Subcutaneous abdominal adipose tissue (tissue), 5 donors: ENCODE measurements around the gene CBLIF.
"Not testable (repeated sequence)": the region's sequence is repeated elsewhere in the genome, so short reads cannot be mapped to it uniquely, and the experiment has no call there.

ENCODE experiments used
- H3K27ac ChIP-seq: one replicate; pipeline ENCODE4 v1.7.0; 2013; ENCODE audit warnings: low read depth, mild to moderate bottlenecking, inconsistent platforms, low read length, moderate library complexity
- H3K27me3 ChIP-seq, 5 donors: one replicate each; pipeline ENCODE4 v1.7.0; 2013; ENCODE audit warnings: low read length in 5 of 5, inconsistent platforms in 1 of 5; ENCODE audit not compliant: control insufficient read depth in 5 of 5, insufficient read depth in 4 of 5
- H3K36me3 ChIP-seq, 5 donors: one replicate each; pipeline ENCODE4 v1.7.0; 2013; ENCODE audit warnings: low read length in 5 of 5; ENCODE audit not compliant: control insufficient read depth in 5 of 5, insufficient read depth in 5 of 5
- H3K4me1 ChIP-seq, 5 donors: one replicate each; pipeline ENCODE4 v1.7.0; 2013; ENCODE audit warnings: low read length in 5 of 5, mild to moderate bottlenecking in 3 of 5, moderate library complexity in 1 of 5; ENCODE audit not compliant: control insufficient read depth in 5 of 5, insufficient read depth in 5 of 5
- H3K4me3 ChIP-seq, 5 donors: one replicate each; pipeline ENCODE4 v1.7.0; 2013; ENCODE audit warnings: low read length in 5 of 5, low read depth in 1 of 5
- H3K9ac ChIP-seq, 5 donors: one replicate each; pipeline ENCODE4 v1.7.0; 2013; ENCODE audit warnings: low read length in 5 of 5, mild to moderate bottlenecking in 4 of 5, moderate library complexity in 3 of 5
- H3K9me3 ChIP-seq, 5 donors: one replicate each; pipeline ENCODE4 v1.7.0; 2013; ENCODE audit warnings: low read length in 5 of 5; ENCODE audit not compliant: control insufficient read depth in 5 of 5
- donor health status: healthy.
- donor health status: healthy.
- donor health status: healthy.
- donor health status: healthy.
- donor health status: healthy.

CBLIF gene

DNA sequence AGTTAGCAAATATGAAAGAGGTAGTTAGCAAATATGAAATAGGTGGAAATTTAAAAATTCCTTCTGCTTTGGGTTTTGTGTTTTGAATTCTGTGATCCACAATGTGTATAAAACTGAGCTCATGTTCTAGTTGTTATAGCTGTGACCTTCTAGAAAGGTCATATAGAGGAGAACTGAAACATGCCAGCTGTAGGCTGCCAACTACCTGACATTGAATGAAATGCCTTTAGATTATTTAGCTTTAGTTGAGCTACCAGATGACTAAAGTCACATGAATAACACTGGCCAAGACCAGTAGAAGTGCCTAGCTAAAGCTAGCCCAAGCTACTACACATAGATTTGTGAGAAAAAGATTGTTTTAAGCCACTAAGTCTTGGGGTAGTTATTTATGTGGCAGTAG, 26.8 kb upstream of the CBLIF start:
- Histone ChIP-seq H3K4me1 (no peaks in the 10 kb centered on the region), H3K4me3 (no peak overlapping the region), H3K9me3 (peaks cover 0 to 3% (median 0%) of the 10 kb centered on the region in 5 donors), H3K9ac (no peak overlapping the region), H3K27me3 (peaks cover 0 to 2% (median 0%) of the 10 kb centered on the region in 5 donors), H3K36me3 (no peaks in the 10 kb centered on the region), H3K27ac (no peak overlapping the region)

DNA sequence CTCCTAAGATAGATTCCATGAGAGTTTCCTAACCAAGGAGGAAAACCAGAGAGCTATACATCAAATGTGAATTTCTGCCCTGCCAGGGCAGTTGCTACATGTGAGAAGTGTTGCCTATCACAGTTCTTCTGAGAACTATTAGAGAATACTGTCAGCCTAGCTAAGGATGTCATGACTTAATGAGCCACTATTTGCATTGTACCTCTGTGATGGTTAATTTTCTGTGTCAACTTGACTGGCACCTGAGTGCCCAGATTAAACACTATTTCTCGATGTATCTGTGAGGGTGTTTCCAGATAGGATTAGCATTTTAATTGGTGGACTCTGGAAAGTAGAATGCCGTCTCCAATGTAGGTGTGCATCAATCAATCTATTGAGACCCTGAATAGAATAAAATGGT, 22.6 kb upstream of the CBLIF start:
- no peak overlapping the region for H3K27ac ChIP-seq
- H3K36me3 ChIP-seq: no peaks in the 10 kb centered on the region
- H3K9me3 ChIP-seq: peaks cover 0 to 3% (median 0%) of the 10 kb centered on the region in 5 donors
- no peak overlapping the region for H3K9ac ChIP-seq
- no peak overlapping the region for H3K4me3 ChIP-seq
- H3K27me3 ChIP-seq: no peaks in the 10 kb centered on the region
- no peaks in the 10 kb centered on the region for H3K4me1 ChIP-seq

DNA sequence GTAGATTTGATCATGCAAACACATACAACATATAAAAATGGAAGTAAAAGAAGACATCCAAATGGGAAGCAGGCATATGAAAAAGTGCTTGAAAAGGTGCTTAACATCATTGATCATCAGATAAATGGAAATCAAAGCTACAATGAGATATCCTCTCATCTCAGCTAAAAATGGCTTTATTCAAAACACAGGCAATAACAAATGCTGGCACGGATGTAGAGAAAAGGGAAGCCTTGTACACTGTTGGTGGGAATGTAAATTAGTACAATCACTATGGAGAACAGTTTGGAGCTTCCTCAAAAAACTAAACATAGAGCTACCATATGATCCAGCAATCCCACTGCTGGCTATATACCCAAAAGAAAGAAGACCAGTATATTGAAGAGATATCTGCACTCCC, 21.5 kb upstream of the CBLIF start:
- Histone ChIP-seq H3K9me3 (peaks cover 0 to 3% (median 0%) of the 10 kb centered on the region in 5 donors), H3K4me3 (no peak overlapping the region), H3K27me3 (no peaks in the 10 kb centered on the region), H3K4me1 (no peaks in the 10 kb centered on the region), H3K27ac (no peak overlapping the region), H3K9ac (no peak overlapping the region), H3K36me3 (no peaks in the 10 kb centered on the region)

DNA sequence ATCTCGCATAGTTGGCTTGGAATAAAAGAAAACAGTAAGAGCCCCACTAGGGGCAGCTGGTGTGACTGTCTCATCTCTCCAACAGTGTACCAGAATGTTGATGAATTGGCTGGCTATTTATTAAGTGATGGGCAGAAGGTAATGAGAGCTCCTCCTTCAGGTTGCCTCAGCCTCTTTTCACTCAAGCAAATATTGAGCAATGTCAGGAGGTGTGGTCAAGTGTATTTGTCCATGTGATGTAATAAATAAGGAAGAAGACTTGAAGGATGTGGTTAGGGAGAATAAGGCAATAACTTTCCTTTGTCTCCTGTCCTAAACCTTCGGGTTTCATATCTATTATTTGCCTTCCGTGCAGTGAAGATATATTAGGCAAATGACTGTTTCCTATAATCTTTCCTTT, 21.1 kb upstream of the CBLIF start, which contains the start of gene TCN1:
Gene TCN1, minus strand, starts transcription at position 91 of the 400 bp plus-strand sequence. Its CDS starts 17 bp downstream, at position 74.
- Histone ChIP-seq H3K27ac (no peak within 1 kb of the TSS), H3K9ac (no peak within 1 kb of the TSS), H3K36me3 (no peaks in the 10 kb centered on the region), H3K4me3 (no peak within 1 kb of the TSS), H3K9me3 (peaks cover 0 to 3% (median 0%) of the 10 kb centered on the region in 5 donors), H3K27me3 (no peaks in the 10 kb centered on the region), H3K4me1 (no peaks in the 10 kb centered on the region)

DNA sequence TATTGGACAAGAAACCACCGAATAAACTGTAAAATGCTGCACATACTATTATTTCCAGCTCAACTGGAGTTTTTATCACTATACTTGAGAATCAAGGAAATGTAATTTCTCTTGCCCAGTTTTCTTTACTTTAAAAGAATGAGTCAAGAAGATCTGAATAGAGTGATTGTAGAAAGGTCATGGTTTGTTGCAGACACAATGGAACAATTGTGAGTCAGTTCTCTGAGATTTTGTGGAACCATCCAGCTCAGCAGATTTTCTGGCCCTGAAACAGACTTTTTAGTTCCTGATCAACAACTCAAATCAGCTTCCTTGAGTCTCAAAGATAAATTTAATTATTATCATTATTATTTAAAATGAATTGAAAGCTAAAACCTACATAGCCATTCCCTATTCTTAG, 19.7 kb upstream of the CBLIF start:
- no peaks in the 10 kb centered on the region for H3K9me3 ChIP-seq
- no peak overlapping the region for H3K4me3 ChIP-seq
- H3K9ac ChIP-seq: no peak overlapping the region
- no peaks in the 10 kb centered on the region for H3K4me1 ChIP-seq
- no peak overlapping the region for H3K27ac ChIP-seq
- no peaks in the 10 kb centered on the region for H3K27me3 ChIP-seq
- H3K36me3 ChIP-seq: no peaks in the 10 kb centered on the region

DNA sequence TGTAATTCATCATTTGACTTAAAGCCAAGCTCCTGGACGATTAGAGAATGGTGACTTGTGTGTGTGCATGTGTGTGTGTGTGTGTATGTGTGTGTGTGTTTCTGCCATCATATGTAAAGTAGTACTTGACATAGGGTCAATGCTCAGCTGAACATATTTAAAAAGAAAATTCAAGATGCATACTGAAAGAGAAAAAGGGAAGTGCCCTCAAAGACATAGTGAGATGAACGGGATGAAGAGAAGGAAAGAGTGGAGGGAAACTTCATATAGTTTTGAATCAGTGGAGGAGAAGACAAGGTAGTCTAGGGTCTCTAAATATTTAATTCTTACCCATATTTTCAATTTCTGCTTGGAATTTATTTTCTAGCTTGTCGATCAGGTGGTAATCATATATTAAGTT, 17.0 kb upstream of the CBLIF start:
- H3K4me1 ChIP-seq: no peaks in the 10 kb centered on the region
- no peak overlapping the region for H3K27ac ChIP-seq
- no peak overlapping the region for H3K9ac ChIP-seq
- no peak overlapping the region for H3K4me3 ChIP-seq
- H3K36me3 ChIP-seq: no peaks in the 10 kb centered on the region
- H3K9me3 ChIP-seq: no peaks in the 10 kb centered on the region
- H3K27me3 ChIP-seq: no peaks in the 10 kb centered on the region

DNA sequence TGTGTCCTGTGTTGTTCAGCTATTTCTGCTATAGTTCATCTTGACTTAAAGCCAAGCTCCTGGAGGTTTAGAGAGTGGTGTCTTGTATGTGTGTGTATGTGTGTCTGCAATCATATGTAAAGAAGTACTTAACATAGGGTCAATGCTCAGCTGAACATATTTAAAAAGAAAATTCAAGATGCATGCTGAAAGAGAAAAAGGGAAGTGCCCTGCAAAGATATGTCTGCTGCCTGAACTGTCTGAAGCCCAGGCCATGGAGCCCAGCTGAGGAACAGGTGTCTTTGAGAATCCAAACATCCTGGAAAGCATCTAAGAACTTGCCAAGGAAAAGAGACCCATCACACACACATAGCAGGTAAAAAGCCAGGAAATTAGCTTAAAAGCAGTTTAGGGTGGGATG, 14.4 kb upstream of the CBLIF start:
- H3K9ac ChIP-seq: no peak overlapping the region
- no peaks in the 10 kb centered on the region for H3K4me1 ChIP-seq
- H3K9me3 ChIP-seq: no peaks in the 10 kb centered on the region
- no peak overlapping the region for H3K4me3 ChIP-seq
- H3K27me3 ChIP-seq: no peaks in the 10 kb centered on the region
- no peak overlapping the region for H3K27ac ChIP-seq
- H3K36me3 ChIP-seq: no peaks in the 10 kb centered on the region

DNA sequence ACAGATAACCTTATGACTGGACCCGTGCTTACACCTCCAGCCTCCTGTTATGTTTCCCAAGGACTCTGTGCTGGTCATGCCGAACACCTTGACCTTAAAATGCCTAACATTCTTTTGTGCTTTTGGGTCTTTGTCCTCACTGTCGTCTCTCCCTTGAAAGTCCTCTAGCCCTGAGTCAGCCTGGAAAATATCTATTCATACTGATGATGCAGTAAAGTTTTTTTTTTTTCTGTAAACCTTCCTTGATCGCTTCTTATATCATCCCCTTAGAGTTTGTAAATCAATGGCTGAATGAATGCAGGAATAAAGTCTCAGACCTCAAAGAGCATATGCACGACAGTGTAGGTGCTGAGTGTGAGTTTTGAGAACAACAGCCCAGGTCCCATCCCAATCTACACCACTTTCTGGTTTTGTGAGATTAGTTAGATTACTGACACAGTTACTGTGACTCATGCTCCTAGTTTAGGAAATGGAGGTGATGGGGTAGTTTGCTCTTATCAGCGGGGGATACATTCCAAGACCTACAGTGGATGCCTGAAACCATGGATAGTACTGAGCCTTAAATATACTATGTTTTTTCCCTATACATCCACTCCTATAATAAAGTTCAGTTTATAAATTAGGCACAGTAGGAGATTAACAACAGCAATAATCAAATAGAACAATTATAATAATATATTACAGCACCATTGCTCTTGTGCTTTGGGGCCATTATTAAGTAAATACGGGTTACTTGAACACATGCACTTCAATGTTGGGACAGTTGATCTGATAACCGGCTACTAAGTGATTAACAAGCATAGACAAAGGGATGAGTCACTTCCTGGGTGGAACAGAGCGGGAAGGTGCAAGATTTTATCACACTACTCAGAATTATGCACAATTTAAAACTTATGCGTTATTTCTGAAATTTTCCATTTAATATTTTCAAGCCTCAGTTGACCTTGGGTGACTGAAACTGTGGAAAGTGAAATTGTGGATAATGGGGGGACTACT, 12.4 kb upstream of the CBLIF start:
- Histone ChIP-seq H3K4me1 (no peaks in the 10 kb centered on the region), H3K9ac (no peak overlapping the region), H3K4me3 (no peak overlapping the region), H3K27me3 (no peaks in the 10 kb centered on the region), H3K27ac (no peak overlapping the region), H3K36me3 (no peaks in the 10 kb centered on the region), H3K9me3 (no peaks in the 10 kb centered on the region)

DNA sequence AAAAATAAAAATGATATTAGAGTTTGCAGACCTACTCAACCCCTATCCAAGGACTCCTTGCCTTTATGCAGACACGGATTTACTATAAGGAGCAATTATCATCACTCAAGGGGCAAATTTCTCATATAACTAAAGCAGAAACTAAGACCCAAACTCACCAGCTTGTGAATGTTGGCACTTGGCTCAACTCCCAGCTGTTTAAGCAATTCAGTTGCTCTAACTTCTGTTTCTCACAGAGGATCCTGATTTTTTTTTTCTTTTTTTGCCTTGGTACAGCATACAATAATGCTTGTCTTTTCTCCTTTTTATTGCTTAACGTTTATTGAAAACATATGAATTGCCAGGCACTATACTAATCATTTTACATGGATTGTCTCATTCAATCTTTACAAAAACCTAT, 9.6 kb upstream of the CBLIF start:
- Histone ChIP-seq H3K9me3 (no peaks in the 10 kb centered on the region), H3K27me3 (no peaks in the 10 kb centered on the region), H3K9ac (no peak overlapping the region), H3K4me1 (no peaks in the 10 kb centered on the region), H3K36me3 (no peaks in the 10 kb centered on the region), H3K4me3 (no peak overlapping the region), H3K27ac (no peak overlapping the region)

DNA sequence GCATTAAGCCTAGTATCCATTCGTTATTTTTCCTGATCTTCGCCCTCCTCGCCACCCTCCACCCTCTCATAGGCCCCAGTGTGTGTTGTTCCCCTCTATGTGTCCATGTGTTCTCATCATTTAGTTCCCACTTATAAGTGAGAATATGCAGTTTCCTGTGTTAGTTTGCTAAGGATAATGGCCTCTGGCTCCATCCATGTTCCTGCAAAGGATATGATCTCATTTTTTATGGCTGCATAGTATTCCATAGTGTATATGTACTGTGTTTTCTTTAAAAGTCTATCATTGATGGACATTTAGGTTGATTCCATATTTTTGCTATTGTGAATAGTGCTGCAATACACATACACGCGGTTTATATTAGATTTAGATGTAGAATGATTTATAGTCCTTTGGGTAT, 6.1 kb upstream of the CBLIF start:
- H3K4me1 ChIP-seq, H3K27me3 ChIP-seq, H3K9me3 ChIP-seq, H3K9ac ChIP-seq, H3K27ac ChIP-seq, H3K4me3 ChIP-seq, H3K36me3 ChIP-seq: not testable (repeated sequence)
